Activated T-cell treated with anti-CD3 and anti-CD28 coated beads for 4 hours (primary cell): ENCODE data around the gene AFF1.
"Not testable (repeated sequence)": the region's sequence is repeated elsewhere in the genome, so short reads cannot be mapped to it uniquely, and the experiment has no call there.

Source experiments
- DNase-seq: peaks from one replicate; pipeline ENCODE4 v3.0.0-alpha.2; 2020

AFF1 gene

DNA sequence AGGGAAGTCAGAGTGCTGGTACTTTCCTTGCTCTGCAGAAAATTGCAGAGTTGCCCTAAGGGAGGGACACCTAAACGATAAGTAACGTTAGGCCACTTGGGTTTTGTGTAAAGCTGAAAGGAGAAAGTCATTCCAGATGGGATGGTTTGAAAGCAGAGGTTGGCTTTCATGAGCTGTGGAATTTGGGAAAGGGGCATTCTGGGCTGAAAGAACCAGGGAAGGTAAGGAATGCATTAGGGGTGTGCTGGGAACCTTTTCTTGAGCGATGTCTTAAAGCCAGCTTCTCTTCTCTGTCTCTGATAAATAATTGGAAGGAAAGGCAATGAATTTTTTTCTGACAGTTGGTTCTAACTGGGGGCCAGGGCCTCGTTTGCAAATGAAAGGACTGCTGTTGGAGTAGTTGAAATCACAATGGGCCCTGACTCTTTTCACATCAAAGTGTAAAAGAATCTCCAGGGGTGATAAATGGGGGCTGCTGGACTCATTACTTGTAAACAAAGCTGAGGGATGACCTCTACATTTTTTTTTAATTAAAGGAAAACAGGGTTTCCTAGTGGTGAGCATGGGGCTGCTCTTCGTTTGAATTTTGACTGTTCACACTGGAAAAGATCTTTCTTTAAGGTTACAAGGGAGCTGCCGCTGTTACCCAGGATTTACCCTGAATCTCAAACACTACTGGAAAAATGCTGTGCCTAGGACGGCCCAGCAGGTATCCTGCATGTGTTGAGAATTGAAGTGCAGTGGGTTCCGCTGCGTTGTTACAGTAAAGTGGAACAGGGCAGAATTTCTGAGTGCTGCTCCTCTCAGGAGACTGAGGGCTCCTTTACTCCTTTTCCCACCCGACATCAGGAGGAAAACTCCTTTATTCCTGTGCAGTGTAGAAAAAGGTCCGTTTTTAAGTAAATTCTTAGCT lies 25.0 kb downstream of the AFF1 start:
- no peak for DNase-seq

DNA sequence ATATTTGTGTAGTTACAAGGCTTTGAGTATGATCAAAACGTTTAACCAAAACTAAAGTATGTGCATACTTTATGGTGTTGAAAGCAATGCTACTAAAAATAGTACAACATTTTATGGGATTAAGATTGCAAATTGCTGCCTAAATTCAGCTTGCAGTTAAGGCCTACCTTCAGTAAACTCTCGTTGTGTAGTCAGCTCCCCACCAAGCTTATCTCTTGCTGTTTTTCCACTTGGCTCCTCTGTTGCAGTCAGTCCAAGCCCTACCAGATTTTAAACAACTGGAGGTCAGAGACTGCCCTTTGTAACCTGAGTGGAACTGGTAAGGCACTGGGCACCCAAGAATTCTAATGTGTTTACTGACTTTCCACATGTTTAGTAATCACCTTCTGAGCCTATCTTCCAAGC lies 25.7 kb downstream of the AFF1 start:
- no peak for DNase-seq

DNA sequence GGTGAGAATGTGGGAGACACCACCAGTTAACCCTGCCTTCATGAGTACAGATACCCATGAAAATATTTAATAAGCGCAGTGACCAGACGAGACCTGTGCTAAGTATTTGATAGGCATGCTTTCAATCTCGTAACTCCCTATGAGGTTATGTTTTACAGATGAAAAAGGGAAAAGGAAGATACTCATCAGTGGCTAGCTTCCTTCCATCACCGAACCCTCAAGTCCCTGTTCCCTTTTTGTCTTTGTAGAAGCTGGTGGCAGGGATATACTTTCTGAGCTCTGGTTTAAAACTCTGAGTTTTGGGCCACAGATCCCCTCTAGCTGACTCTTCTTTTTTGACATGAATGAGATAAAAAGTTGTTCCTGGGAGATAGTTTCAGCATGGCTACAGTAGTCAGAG lies 26.3 kb downstream of the AFF1 start:
- DNase-seq = no peak

DNA sequence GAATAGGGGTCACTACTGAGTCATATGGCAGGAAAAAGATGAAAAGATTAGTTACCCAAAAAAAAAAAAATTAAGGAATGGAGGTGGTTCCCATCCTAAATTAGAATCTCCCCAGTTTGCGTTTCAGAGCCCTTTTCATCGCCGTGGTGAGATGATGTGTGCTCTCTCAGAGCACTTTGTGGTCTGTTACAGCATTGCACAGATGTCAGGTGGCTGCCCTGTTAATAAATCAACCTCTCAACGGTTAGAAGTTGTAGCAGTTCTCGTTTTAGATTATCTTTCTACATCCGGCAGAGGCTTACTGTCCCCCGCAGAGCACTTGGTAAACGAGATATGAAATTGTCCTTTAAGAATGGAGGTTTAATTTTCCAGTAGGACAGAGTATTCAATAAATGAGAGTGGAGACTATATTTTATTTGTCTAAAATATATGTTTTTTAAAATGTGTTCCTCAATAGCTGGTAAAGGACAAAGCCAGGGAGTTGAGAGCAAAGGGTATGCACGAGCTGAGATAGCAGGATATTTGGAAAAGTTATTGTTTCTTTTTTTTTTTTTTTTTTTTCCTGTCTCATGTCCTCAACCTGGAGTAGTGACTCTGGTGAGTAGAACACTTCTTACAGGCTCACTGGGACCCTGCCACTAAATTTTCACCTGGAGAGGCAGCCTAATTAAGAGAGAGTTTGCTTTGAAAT lies 26.9 kb downstream of the AFF1 start:
- no peak for DNase-seq

DNA sequence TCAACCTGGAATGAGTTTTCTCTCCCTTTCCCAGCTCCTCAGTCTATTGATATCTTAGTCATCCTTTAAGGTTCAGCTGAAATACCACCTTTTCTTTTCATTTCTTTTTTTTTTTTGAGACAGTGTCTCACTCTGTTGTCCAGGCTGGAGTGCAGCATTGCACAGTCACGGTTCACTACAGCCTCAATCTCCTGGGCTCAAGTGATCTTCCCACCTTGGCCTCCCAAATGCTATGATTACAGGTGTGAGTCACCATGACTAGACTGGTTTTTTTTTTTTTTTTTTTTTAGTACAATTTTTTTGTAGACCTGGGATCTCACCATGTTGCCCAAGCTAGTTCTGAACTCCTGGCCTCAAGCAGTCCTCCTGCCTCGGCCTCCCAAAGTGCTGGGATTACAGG lies 28.9 kb downstream of the AFF1 start:
- DNase-seq = no peak

DNA sequence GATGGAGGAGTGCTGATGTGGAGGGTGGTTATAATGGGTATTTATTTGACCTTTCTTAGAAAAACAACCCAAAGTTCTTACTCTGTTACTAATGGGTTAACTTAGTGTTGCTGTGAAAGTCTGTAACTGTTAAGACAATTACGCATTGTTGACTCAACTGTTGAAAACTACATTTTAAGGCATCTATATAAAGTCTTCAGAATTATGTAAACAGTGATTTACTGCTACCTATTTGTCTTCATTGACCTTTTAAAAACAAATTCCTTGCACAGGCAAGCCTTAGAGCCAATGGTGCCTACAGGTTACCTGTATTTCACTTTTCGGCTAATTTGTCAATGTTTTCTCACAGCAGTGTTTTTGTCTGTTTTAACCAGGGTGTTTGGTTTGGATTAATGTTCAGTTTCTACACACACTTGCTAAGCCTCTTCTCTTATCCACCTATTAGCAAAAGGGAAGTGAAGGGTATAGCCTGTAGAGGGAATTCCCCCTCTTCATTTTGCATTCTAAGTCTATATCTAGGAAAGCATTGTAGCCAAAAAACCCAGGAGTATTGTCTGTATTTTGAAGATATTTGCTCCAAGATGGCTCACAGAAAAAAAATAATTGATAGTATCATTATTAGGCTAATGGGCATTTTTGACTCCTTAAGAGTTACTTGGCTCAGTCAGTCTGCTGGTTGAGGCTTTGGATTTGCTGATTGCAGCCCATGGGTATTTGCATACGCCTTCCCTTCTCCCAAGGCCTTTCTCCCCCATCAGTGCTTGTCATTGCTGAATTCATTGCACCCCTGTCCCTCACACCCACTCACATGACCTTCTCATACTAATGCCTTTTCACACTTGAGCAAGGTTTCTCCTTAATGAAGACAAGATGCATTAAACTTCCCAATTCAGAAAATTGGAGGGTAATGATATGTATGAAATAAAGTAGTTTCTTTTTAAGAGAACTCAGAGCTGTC lies 30.5 kb downstream of the AFF1 start:
- DNase-seq = no peak

DNA sequence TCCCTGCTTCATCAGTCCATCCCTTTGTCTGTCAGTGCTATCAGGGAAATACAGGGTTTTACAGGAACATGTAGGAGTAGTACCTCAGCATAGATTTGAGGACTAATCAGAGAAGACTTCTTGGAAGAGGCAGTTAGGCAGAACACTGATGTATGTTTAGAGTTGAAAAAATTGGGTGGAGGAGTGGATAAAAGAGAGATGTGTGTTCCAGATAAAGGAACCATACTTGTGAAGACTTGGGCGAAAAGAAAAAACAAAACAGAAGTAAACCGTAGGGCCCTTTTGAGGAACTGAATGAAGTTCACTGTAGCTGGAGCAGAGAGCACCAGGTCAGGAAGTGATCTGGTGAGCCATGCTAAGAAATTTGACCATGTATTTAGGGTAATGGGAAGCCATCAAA lies 32.3 kb downstream of the AFF1 start:
- no peak for DNase-seq

DNA sequence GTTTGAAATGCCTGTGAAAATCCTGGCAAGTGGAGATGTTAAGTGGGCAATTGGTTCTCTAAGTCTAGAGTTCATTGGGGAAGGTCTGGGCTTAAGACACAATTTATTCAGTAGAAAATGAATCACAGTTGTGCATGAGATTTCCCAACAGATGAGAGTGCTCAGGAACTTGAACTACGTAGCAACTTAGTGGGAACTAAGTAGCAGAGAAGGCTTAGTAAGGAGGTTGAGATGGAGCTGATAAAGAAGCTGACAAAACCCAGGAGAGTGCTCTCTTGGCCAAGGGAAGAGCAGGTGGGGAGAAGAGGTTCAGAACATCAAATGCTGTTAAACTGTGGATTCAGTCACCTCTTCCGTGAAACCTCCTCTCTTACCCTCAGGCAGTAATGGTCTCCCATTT lies 33.0 kb downstream of the AFF1 start:
- DNase-seq = no peak

DNA sequence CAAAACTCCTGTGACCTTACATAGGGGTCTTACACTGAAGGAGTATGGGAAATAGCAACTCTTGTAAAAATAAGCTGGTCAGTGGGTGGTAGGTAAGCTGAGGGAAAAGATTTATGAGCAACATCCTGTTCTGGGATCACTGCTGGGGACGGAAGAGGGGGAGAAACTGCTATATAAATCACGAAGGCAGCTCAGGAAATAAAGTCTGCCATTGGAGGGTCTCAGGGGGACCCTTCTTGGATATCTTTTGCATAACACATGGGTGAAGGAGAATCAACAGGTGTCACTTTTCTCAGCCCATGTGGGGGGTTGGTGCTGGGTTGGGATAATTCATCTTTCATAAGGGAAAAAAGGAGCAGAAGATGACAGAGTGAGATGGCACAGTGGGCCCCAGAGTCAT lies 33.7 kb downstream of the AFF1 start:
- DNase-seq = no peak

DNA sequence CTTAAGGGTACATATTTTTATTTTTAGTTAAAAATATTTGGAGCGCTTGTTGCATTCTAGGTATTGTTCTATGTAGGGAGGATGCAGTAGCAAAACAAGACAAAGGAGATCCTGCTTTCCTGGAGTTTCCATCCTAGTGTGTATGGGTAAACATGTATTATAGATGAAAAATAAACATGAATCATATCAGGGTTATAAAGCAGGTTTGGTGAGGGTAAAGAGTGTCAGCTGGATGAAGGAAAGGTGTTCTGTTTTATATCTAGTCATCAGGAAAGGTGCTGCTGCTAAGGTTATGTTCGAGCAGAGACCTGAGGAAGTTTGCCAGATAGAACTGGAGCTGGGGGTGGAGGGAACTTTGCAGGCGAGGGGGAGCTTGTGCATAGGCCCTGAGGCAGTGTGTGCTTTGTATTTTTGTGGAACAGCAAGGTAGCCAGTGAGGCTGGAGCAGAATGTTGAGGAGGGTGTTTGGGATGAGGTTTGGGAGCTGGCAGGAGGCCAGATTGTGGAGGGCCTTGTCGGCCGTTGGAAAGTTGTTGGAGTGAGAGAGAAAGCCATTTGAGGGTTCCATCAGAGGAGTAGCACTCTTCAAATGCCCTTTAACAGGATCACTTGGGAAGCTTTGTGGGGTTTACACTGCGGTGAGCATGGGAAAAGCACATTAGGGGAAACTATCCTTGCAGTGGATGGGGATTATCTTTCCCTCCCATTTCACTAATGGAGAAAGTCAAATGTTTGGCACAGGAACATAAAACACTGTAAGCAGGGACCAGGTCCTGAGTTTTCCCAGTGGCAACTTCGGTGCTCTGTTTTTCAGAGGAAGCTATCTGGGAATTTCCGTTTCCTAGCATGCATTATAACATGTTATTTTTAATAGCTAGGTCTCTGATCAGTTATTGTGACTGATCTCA lies 35.9 kb downstream of the AFF1 start:
- no peak for DNase-seq

DNA sequence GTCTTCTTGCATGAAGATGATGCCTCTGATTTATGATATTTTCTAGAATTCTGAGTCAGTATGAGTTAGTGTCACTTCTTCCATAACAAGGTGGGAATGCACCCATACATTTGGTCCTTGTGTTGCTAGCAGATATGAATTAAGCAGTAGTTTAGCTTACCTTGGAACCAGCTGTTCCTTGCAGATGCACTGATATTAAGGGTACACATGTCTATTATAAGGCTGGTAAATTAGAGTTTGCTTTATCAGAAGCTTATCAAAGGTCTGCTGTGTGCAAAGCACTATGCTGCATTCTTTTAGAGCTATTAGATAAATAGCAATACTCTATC lies 36.5 kb downstream of the AFF1 start:
- DNase-seq = no peak

DNA sequence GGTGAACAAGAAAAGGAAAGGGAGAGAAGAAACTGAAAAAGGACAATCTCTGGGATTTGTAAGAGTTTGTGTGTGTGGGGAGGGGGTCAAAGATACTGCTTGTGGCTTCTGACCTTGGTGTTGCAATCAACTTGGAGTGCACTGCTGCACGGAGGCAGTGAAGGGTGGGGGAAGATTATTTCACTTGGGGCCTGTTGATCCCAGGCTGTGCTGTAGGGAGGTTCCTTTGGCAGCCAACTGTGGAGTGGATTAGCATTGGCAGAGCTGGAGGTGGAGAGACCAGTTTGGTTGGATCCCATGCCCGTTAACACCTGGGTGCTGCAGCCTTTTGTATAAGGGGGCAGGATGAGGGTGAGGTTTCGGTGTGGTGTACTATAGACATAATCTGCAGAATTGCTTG lies 38.2 kb downstream of the AFF1 start:
- DNase-seq = no peak

DNA sequence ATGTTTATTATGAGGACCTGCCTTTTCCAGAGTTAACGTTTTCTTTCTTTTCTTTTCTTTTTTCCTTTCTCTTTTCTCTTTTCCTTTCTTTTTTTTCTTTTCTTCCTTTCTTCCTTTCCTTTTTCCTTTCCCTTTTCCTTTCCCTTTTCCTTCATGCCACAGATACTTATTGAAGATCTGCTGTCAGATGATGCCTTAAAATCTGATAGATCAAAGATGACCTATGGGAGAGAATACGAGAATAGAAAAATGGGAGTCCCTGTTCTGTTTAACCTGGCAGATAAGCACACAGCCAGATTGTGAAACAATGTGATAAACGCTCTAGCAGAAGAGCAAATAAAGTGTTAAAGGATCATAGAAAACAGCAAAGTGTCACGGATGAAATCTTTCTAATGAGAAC lies 38.9 kb downstream of the AFF1 start:
- DNase-seq = no peak

DNA sequence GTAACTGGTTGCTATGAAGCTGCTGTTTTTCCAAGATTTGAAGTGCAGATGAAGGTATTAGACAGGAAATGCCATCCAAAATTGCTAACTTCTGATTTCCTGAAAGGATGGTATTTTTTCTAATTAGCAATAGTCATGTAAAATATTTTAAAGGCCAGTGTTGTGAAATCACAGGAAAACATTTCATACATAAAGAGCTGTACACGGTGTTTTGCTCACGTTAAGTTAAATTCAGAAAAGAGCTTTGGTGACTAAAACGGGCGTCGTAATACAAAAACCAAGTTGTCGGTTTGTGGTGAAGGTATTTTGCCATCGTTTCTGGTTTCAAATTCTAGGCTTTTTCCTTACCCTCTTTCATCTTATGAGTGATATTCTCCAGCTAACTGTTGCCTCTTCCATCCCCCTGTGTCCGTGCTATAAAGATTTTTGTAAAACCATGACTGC lies 39.8 kb downstream of the AFF1 start:
- no peak for DNase-seq

DNA sequence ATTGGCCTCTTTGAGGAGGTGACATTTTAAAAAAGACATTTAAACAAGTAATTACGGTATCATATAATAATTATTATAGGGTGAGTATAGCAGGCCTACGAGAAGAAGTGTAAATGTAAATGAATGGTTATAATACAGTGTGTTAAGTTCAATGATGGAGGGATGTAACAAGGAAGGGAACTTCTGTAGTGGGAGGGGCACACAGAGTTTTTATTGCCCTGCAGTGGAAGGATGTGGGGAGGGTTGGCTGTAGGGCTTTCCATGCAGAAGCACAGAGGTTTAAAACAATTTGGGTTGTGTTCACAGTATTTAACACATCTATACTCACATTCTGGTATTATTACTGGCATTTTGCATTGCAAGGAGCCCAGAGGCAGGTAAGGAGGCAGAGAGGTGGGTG lies 41.1 kb downstream of the AFF1 start:
- DNase-seq = no peak

DNA sequence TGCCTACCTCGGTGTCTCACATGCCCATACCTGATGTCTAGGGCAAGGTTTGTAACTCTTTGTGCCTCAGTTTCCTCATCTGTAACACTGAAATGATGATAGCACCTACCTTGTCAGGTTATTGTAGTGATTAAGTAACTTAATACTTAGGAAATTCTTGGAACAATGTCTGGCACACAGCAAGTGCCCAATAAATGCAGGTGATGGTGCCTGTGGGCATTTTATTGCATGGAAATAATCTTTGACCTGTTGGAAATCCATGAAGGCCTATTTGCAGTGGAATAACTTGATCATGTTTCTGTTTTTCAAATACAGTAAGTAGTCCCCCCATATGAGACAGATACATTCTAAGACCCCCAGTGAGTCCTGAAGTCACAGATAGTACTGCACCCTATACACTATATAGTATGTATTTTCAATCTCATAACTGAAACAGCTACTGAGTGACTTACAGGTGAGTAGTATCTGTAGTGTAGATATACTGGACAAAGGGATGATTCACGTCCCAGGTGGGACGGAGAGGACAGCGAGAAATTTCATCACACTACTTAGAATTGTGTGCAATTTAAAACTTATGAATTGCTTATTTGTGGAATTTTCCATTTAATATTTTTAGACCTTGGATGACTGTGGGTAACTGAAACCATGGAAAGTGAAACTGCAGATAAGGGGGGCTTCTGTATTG lies 42.1 kb downstream of the AFF1 start:
- no peak for DNase-seq

DNA sequence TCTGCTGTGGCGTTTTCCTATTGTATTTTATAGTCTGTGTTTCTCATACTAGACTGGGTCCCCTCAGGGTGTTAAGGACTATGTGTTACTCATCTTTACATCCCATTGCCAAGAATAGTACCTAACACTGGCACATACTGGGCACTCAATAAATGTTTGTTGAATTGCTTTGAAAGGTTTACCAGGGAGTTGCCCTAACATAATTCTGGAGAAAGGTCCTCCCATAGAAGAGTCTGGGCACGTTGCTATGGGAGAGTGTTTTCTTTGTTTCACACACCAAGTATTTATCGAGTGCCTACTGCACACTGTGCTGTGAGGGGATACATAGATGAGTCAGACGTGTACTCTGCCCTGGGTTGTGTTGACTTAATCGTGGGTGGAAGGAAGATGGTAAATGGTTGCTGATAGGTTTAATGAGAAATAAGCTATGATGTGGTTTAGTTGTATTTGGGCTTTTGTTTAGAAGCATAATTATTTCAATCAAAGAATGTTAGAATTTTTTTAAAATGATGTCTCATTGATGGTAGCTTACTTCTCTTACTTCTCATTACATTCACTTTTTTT lies 42.9 kb downstream of the AFF1 start:
- no peak for DNase-seq

DNA sequence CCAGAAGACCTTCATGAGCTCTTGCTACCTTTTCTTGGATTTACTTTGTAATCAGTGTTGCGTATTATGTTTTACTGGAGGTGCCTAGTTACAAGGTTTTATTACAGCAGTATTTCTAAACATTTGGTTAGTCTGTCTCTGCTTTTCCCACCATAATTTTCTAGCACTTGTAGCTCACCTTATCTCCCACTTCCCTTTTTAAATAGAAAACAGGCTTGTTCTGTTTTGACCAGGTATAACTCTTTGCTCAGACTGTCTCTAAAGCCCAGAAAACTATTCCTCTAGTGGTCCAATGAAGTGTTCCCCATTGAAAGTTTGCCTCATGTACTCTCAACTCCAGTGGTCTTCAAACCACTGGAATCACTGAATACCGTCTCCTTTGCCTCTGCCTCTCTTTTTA lies 43.9 kb downstream of the AFF1 start:
- DNase-seq = no peak

DNA sequence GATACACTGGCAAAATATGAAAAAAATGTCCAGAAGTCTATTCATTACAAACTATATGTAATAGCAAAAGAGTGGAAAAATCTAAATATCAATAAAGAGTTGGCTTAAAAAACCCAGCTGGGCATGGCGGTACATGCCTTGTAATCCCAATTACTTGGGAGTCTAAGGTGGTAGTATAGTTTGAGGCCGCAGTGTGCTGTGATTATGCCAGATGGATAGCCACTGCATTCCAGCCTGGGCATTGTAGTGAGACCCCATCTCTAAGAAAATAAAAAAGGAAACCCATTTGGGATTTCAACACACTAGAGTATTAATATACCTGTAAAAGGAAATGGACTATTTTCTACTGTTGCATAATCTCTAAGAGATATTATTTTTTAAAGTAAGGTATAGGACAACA lies 45.4 kb downstream of the AFF1 start:
- no peak for DNase-seq

DNA sequence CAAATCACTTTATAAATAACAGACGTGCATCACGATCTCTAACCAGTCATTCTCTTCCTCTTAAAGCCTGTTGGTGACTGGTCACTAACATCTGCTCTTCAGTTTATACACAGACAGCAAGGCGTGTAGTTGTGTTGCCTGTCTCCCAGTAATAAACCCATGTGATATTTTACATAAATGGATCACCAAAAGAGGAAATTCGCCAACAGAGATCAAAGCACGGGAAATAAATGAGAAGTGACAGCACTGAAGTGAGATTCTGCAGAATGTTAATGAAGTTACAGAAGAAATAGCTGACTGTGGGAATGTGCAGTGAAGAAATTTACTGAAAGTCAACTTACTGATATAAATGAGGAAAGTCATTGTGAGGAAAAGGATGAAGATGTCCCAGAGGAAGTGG lies 47.0 kb downstream of the AFF1 start:
- no peak for DNase-seq

DNA sequence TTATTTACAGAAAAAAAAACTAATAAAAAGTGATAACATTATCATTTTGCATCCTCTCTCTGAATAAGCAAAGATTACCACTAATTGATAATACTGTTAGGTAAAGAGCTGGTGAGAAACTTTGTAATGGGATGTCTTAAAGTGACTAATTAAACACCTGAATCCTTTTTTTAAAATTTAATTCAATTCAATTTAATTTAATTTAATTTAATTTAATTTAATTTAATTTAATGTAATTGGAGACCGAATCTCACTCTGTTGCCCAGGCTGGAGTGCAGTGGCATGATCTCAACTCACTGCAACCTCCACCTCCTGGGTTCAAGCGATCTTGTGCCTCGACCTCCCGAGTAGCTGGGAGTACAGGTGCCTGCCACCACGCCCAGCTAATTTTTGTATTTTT lies 51.0 kb downstream of the AFF1 start:
- not testable (repeated sequence) for DNase-seq
